SHP77 treated with DMSO at 0.1 percent for 48 hours (cell line): ENCODE measurements around the gene P2RY11.

ENCODE experiments used
- DNase-seq: peaks from one replicate; lab custom pipeline; 2025; lab: John Stamatoyannopoulos, UW

The P2RY11 gene

DNA sequence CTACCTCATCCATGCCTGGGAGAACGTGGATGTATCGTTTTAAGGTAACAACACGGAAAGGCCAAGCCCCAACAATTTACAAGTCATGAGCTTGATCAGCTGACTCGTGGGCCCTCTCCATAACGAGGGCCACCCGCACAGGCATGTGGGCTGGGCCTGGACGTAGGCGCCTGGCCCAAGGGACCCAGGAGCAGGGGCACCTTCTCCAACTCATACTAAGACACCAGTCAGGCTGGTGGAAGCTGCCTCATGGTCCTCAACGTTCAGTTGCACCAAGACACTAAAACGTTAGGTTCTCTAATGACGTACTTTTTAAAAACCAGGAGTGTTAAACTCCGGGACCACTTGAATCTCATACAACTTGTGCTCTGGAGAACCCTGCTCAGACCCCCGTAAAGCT, 30.0 kb downstream of the P2RY11 start:
- DNase-seq: no peak

DNA sequence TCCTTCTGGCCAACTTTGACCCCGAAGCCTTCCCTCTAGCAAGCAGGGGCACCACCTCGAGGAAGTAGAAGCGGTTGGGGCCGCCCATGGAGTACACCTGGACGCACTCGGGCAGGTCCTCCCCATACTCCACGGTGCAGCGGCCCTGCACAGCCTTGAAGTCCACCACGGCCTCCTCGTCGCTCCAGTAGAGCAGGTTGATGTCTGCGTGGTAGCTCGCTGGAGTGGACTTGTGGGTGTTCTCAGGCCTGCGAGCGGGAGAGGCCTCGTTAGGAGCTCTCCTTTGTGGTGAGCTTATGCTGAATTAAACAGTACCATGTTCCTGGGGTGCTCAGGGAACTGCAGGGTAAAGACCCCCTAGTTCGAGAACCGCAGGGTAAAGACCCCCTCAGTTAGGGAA, 30.5 kb downstream of the P2RY11 start:
- DNase-seq: no peak

DNA sequence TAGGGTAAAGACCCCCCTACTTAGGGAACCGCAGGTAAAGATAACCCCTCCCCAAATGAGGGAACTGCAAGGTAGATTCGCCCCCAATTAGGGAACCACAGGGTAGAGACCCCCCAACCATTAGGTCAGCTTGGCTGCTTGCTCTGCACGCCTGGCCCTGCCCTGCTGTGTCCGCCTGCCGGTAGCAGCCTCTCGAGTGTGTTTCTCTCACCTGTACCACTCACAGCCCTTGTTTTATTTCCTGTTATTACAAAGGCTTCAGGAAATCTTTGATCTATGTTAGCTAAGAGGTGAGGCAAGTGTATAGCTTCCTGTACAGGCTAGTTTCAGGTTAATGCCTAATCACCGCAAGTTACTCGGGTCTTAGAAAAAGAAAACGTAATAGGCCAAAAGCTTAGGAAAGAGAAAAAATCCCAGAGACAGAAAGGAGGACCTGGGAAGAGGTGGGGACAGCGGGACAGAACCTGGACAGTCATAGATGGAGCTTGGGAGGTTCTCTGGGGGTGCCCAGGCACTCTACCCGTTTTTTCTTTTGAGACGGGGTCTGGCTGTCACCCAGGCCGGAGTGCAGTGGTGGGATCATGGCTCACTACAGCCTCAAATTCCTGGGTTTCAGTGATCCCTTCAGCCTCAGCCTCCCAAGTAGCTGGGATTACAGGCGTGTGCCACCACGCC, 31.3 kb downstream of the P2RY11 start:
- DNase-seq: no peak

DNA sequence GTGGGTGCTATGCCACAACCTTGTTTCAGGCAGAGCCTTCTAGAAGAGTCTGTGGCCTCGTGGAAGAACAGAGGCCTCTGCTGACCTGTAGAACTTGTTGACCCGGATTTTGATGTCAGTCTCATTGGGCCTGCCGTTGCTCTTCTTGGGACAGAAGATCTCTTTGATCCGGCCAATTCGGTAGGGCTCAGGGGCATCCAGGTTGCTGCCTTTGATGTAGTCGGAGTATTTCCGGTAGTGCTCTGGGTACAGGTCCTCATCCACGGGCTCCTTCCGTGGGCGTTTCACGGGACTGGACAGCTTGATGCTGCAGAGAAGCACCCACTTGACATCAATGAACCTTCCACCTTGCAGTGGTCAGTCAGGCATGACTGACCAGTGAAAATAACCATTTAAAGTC, 32.2 kb downstream of the P2RY11 start:
- DNase-seq: no peak

DNA sequence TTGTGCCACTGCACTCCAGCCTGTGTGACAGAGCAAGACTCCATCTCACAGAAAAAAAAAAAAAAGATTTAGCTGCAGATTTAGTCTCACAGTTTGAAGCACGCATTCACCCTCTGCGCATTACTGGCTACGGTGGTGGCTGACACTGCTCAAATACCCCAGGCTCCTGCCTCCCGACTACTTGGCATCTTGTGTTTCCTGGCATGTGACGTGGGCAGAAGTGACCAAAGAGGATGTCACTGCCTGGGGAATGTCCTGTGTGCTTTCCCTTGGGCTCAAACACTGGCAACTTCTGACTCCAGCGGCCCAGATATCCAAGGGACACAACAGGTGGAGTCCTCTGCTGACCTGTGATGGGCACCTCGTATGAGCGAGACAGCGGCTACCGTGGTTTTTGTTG, 32.9 kb downstream of the P2RY11 start:
- DNase-seq: no peak

DNA sequence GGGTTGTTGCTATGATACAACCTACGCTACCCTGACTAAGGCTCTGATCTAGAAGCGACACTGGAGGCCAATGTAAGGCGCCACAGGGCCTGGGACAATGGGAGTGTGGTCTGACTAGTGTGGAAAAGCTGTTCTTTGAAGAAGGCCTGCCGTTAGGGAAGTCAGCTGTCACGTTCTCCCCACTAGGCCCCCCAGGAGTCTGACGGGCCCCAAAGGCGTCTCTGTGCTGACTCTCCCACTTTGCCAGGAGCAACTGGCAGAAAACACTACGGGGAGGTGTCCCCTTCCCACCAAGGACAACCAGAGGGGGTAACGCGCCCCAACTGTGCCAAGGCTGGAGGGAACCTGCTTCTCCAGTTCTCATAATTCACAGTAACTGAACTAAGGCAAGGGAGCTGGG, 33.5 kb downstream of the P2RY11 start:
- DNase-seq: no peak

DNA sequence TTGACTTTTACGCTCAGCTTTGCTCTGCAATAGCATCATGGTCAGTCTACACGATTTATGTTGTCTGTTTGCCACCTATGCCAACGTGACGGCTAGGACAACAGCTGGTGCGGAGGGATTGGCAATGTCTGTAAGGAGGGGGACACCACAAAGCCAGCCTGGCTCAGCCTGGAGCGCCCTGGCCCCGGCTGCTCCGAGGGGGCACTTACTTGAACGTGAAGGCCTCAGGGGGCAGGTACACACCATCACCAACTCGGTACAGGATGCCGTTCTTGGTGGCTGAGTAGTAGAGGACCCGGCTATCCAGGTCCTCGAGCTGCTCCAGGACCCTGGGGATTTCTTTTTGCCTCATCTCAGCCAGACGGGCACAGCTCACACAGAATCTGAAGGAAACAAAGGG, 34.6 kb downstream of the P2RY11 start:
- DNase-seq: no peak

DNA sequence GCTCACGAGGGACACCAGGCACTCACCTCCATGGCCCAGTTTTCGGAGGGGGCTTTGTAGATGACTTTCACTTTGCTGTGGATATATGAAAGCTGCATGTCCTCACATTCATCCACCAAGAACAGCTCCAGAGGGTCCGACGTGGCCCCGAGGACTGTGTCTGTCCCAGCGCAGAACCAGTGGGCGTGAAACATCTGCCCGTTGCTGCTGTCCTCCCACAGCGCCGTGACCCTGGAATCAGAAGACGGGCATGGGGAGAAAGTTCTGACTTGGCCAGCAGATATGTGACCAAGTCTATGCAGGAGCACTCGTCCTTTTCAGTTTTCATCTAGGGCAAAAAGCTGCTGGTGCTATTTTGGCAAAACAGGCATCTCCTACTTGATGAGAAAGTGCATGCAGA, 37.9 kb downstream of the P2RY11 start:
- no peak for DNase-seq

DNA sequence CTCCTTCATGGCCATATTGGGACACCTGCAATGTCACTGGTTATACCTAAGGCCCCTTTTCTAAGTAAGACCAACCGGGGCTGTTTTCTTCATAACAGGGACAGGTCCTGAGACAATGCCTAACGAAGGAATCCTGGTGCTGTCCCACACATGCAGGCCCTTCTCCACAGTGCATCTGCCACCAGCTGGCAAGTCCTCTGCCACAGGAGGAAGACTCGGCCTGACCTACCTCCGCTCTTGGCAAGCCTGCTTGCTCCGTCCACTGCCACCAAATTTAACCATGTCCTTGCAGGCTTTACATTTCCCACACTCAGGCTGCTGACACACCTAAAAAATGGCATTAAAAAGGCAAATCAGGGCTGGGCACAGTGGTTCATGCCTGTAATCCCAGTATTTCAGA, 40.0 kb downstream of the P2RY11 start:
- no peak for DNase-seq

DNA sequence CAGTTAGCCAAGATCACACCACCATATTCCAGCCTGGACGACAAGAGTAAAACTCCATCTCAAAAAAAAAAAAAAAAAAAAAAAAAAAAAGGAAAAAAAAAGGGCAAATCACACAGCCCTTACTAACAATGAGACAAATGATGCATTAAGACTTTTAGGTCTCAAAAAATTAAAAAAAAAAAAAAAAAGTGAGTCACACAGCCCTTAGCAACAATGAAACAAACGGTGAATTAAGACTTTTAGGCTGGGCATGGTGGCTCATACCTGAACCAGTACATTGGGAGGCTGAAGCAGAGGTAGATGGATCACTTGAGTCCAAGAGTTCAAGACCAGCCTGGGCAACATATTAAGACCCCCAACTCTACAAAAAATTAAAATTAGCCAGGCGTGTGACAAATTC, 40.6 kb downstream of the P2RY11 start:
- DNase-seq: no peak

DNA sequence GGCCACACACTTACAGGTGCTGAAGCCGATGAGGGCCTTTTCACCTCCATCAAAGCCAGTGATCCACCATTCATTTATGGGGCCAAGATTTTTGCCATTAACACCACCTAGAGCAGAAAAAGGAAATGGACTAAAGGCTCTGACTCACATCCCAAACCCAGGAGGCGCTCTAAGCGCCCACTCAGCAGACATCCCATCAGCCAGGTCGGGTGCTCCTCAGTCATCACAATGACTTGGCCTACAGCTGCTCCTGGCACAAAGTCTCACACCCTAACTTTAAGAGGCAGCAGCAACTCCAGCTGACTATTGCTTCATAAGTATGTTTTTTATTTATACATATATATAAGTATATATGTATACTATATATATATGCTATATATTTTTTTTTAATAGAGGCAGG, 44.3 kb downstream of the P2RY11 start:
- no peak for DNase-seq

DNA sequence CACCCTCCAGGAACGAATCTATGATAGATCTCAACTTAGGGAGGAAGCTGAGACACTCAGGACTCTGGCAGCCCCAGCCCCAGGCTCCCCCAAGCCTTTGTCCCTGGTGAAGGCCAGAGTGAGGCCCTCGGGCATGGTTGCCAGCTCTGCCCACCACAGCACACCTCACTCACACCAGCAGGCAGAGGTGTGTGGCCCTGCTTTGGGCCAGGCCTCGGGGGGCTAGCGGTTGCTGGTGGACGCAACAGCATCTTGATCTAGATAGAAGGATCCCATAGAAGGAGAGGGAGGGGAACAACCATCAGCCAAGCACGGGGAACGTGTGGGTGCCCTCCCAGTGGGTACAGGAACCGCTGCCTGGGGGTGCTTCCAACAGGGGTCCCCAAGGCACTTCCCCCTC, 46.6 kb downstream of the P2RY11 start:
- no peak for DNase-seq

DNA sequence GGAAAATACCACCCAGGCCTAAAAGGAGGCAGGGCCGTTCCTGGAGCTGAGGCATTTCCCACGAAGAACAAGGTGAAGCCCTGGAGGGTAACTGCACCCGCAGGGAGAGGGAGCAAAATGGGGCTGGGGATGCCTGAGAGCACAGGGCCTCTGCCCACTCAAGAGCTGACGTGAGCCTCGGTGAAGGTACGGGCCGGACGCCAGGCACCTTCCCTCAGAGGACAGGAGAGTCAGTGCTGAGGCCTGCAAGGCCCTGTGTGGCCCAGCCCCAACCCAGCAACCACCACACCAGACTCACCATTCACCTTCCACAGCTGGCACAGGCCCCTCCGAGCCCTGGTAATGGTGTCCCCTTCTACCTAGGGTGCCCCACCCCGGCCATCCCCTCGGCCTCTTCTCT, 47.0 kb downstream of the P2RY11 start:
- no peak for DNase-seq

DNA sequence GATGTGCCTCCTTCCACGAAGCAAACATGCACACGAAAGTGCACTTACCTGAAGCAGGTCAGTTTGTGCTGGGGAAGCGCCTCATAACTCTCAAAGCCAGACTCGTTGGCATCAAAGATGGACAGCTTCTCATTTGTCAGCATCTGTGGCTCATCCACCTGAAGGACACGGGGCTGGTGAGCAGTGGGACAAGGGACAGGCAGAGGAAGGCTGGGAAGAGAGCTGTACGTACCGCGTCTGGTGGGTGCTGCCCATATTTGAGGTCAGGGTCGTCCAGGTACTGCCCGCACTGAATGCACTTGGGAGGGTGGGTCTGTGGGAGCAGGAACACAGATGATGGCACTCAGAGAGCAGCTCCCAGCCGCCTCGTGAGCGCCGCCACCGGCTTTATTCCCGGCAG, 48.1 kb downstream of the P2RY11 start:
- DNase-seq: no peak

DNA sequence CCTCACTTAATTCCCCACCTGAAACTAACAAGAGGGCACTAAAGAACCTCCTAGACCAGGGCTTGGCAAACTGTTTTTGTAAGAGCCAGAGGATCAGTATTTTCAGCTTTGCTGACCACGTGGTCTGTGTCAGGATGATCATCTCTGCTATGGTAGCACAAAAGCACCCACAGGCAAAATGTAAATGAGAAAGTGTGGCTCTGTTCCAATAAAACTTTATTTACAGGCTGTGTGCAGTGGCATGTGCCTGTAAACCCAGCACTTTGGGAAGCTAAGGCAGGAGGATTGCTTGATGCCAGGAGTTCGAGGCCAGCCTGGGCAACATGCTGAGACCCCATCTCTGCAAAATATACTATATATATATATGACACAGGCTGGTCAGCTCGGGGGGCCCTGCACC, 52.0 kb downstream of the P2RY11 start:
- DNase-seq: no peak
